GM19240 (cell line): Measurements from ENCODE around the gene OR52L1.
"Not testable (repeated sequence)": the region's sequence is repeated elsewhere in the genome, so short reads cannot be mapped to it uniquely, and the experiment has no call there.

Experiments used
- DNase-seq: peaks from one replicate; pipeline ENCODE4 v3.0.0; 2011; ENCODE audit warnings: low spot score; ENCODE audit not compliant: insufficient read length

OR52L1 gene

GRCh38 chr11:5986885-5987284 lies at the start of gene OR52L1:
OR52L1 (minus strand) TSS chr11:5986985; CDS start chr11:5986930, 55 bp downstream.
- no peak for DNase-seq

GRCh38 chr11:6030708-6031405 lies 44.1 kb upstream of the OR52L1 start, which contains the start of gene OR56A1:
OR56A1 (minus strand) TSS chr11:6030758; CDS start chr11:6027692, 3,066 bp downstream.
- no peak for DNase-seq

GRCh38 chr11:6027501-6027900 lies 40.7 kb upstream of the OR52L1 start:
- DNase-seq = no peak

GRCh38 chr11:6025056-6025455 lies 38.3 kb upstream of the OR52L1 start:
- no peak for DNase-seq

- DNase-seq = peak; percentile 4
These were observed 36.2 kb upstream of the OR52L1 start for GRCh38 chr11:6022956-6023355.

GRCh38 chr11:6013042-6013441 lies 26.3 kb upstream of the OR52L1 start:
- DNase-seq = no peak

GRCh38 chr11:6012035-6012668 lies 25.4 kb upstream of the OR52L1 start:
- no peak for DNase-seq

GRCh38 chr11:6006846-6007245 lies 20.1 kb upstream of the OR52L1 start, which contains the start of gene OR56A4:
OR56A4 (minus strand) TSS chr11:6006946; CDS start chr11:6002992, 3,954 bp downstream.
- no peak for DNase-seq

- DNase-seq = no peak
These were observed 19.6 kb upstream of the OR52L1 start for GRCh38 chr11:6006395-6006794.

GRCh38 chr11:6002202-6002699 lies 15.5 kb upstream of the OR52L1 start:
- DNase-seq = no peak

- no peak for DNase-seq
These were observed 8.0 kb upstream of the OR52L1 start for GRCh38 chr11:5994791-5995190.

- DNase-seq = no peak
These were observed 5.9 kb upstream of the OR52L1 start for GRCh38 chr11:5992604-5993251.

GRCh38 chr11:5992150-5992549 lies 5.4 kb upstream of the OR52L1 start:
- DNase-seq = no peak

- DNase-seq = no peak
These were observed 2.4 kb upstream of the OR52L1 start for GRCh38 chr11:5989203-5989602.

GRCh38 chr11:5983443-5983842 lies 3.3 kb downstream of the OR52L1 start:
- DNase-seq = no peak

GRCh38 chr11:5973530-5973929 lies 13.3 kb downstream of the OR52L1 start:
- no peak for DNase-seq

- DNase-seq = no peak
These were observed 18.4 kb downstream of the OR52L1 start, which contains the start of gene OR56A5 for GRCh38 chr11:5968394-5968793. OR56A5 (minus strand) TSS chr11:5968494; CDS start chr11:5968494, 0 bp downstream.

- DNase-seq = no peak
These were observed 19.1 kb downstream of the OR52L1 start for GRCh38 chr11:5967708-5968107.

GRCh38 chr11:5966958-5967357 lies 19.8 kb downstream of the OR52L1 start:
- DNase-seq = no peak

- not testable (repeated sequence) for DNase-seq
These were observed 26.0 kb downstream of the OR52L1 start for GRCh38 chr11:5960704-5961320.

GRCh38 chr11:5955586-5955985 lies 31.2 kb downstream of the OR52L1 start:
- DNase-seq = no peak

GRCh38 chr11:5941951-5942350 lies 44.8 kb downstream of the OR52L1 start, which contains the start of gene OR56A3:
OR56A3 (plus strand) TSS chr11:5942251; CDS start chr11:5947347, 5,096 bp downstream.
- no peak for DNase-seq
